Esophagus squamous epithelium (tissue), 5 donors: ENCODE results near the gene IL1R2. TPM values are rescaled to one million over a fixed set of nuclear protein-coding genes. Genes with fewer than 3 reads are reported as not detected.

Experiments used
- DNase-seq: peaks from one replicate; lab custom pipeline; 2025; lab: John Stamatoyannopoulos, UW
- H3K27ac ChIP-seq, 4 donors: fragments of 200-600 bp; sonication (generic); one replicate each; pipeline ENCODE4 v1.5.1; 2016 to 2019; ENCODE audit warnings: mild to moderate bottlenecking in 1 of 4
- H3K27me3 ChIP-seq, 4 donors: fragments of 200-600 bp; sonication (generic); 1 replicate in 3 of 4; 2 replicates in 1 of 4; pipeline versions ENCODE4 v1.5.1 to v1.6.0; 2017 to 2021; ENCODE audit warnings: antibody characterized with exemption in 1 of 4
- H3K36me3 ChIP-seq, 3 donors: fragments of 200-600 bp; sonication (generic); one replicate each; pipeline ENCODE4 v1.5.1; 2016 to 2019
- H3K4me1 ChIP-seq, 3 donors: fragments of 200-600 bp; sonication (generic); one replicate each; pipeline ENCODE4 v1.5.1; 2017 to 2019
- H3K4me3 ChIP-seq, 4 donors: fragments of 200-600 bp; sonication (generic); 1 replicate in 3 of 4; 2 replicates in 1 of 4; pipeline ENCODE4 v1.5.1; 2016 to 2019; ENCODE audit warnings: mild to moderate bottlenecking in 2 of 4, moderate library complexity in 1 of 4
- H3K9me3 ChIP-seq, 3 donors: fragments of 200-600 bp; sonication (generic); one replicate each; pipeline ENCODE4 v1.5.1; 2016 to 2019
- CTCF ChIP-seq, 6 experiments: fragments of 450-650 bp in 4 of 6; fragments of 200-600 bp in 2 of 6; sonication (generic) in 2 of 6; IDR thresholded peaks; one replicate each; pipeline ENCODE4 v1.5.1; 2016 to 2019; ENCODE audit warnings: antibody characterized with exemption in 6 of 6, mild to moderate bottlenecking in 4 of 6, moderate library complexity in 4 of 6
- POLR2A ChIP-seq, 4 donors: fragments of 450-650 bp; IDR thresholded peaks; one replicate each; pipeline ENCODE4 v1.6.1; 2017; ENCODE audit warnings: antibody characterized with exemption in 4 of 4, mild to moderate bottlenecking in 4 of 4, moderate library complexity in 3 of 4
- WGBS, 2 donors: methylation state at CpG; one replicate each; pipeline ENCODE4 v1.1.5; 2018; 5-methylcytosine and 5-hydroxymethylcytosine counted together
- intact Hi-C: fragments of 100-400 bp; cut with DNase I; formaldehyde crosslinking; loops from one replicate; pipeline ENCODE4 v1.15.0; 2022
- total RNA-seq, 4 donors: library from RNA; depleted of rRNA; stranded (reverse); fragments of >200 nt; gene quantifications; one replicate each; pipeline ENCODE4 v1.1.0, GENCODE V29; 2016
- donor health status: DM: yes; HTN: yes; CAD: no.

Gene IL1R2
- total RNA-seq, 4 donors from 2014 or later, result 24.1 to 182 (median 78.0) TPM

DNA sequence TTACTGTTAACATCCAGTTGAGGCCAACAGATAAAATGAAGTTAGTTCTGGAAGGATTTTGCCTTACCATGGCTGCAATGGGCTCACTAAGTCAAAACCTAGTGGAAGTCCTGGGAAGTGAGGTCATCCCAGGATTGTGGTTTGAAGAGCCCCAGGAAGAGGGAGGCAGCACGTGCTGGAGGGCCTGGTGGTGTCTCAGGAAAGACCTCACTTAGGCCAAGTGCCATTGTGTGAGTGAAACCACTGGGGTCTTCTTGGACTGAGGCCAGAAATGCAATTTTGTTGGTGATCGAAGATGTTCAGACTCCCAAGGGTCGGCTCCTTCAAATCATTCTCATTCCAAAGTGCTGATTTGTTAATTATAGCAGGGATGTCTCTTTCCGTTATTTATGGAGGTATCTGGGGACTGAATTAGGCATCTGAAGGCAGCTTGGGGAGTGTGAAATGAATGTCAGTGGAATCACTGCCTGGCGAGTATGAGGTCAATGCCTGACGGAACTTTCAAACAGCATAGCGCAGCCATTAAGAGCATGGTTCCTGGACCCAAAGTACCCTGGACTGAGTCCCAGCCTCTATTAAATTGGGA, 60.0 kb downstream of the IL1R2 start:
- H3K27ac ChIP-seq, result peak overlapping the region; percentile 55 to 83 (median 77)
- no peaks in the 10 kb centered on the region for H3K9me3 ChIP-seq
- no peak overlapping the region for H3K4me3 ChIP-seq
- no peak for DNase-seq
- TF ChIP-seq POLR2A (IDR thresholded peaks at IDR 0.05) (no peak), CTCF (IDR thresholded peaks at IDR 0.05) (no peak)
- intact Hi-C loops, result no loop called here
- no peaks in the 10 kb centered on the region for H3K36me3 ChIP-seq
- H3K4me1 ChIP-seq, result peaks cover 15 to 75% (median 45%) of the 10 kb centered on the region in 3 donors
- 70 to 72% methylated on average over 5 to 7 of the region's 7 CpGs for WGBS, 2 donors
- no peaks in the 10 kb centered on the region for H3K27me3 ChIP-seq

- no peaks in the 10 kb centered on the region for H3K36me3 ChIP-seq
- TF ChIP-seq POLR2A (IDR thresholded peaks at IDR 0.05) (no peak), CTCF (IDR thresholded peaks at IDR 0.05) (no peak)
- no peaks in the 10 kb centered on the region for H3K9me3 ChIP-seq
- no peak for DNase-seq
- no peaks in the 10 kb centered on the region for H3K27me3 ChIP-seq
- H3K4me3 ChIP-seq, result no peak overlapping the region
- H3K4me1 ChIP-seq, result peaks cover 15 to 76% (median 43%) of the 10 kb centered on the region in 3 donors
- intact Hi-C loops, result no loop called here
- H3K27ac ChIP-seq, result peak overlapping the region; percentile 52 to 83 (median 77)
- WGBS, 2 donors, result 41 to 43% methylated on average over 4 of the region's 4 CpGs
Measured at GRCh38 chr2:102052365-102052764, 60.6 kb downstream of the IL1R2 start.

DNA sequence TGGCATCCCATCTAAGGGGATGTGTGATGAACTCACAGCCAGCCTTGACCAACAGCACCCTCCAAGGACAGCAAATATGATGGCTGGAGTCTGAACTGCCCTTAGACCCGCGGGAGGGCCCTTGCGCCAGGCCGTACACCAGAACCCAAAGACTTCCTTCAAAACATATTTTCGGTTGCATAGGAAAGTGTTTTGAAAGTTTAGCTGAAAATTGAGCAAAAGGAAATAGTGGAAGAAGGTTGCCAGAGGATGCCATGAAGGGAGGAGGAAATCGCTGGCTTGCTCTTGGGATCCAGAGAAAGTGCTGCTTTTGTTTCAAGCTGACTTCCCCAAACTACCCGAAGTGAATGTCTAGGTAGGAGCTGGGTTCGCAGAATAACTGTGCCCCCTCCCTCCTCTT, 61.3 kb downstream of the IL1R2 start:
- DNase-seq, result no peak
- Histone ChIP-seq H3K27ac (peak overlapping the region in 3 of 4 donors; percentile 73 to 83 (median 81)), H3K27me3 (no peaks in the 10 kb centered on the region), H3K9me3 (no peaks in the 10 kb centered on the region), H3K4me1 (peaks cover 15 to 77% (median 44%) of the 10 kb centered on the region in 3 donors), H3K4me3 (no peak overlapping the region), H3K36me3 (no peaks in the 10 kb centered on the region)
- TF ChIP-seq POLR2A (IDR thresholded peaks at IDR 0.05), result no peak
- no peak for TF ChIP-seq CTCF (IDR thresholded peaks at IDR 0.05)
- 57 to 63% methylated on average over 5 to 8 of the region's 8 CpGs for WGBS, 2 donors
- intact Hi-C loops, result no loop called here

DNA sequence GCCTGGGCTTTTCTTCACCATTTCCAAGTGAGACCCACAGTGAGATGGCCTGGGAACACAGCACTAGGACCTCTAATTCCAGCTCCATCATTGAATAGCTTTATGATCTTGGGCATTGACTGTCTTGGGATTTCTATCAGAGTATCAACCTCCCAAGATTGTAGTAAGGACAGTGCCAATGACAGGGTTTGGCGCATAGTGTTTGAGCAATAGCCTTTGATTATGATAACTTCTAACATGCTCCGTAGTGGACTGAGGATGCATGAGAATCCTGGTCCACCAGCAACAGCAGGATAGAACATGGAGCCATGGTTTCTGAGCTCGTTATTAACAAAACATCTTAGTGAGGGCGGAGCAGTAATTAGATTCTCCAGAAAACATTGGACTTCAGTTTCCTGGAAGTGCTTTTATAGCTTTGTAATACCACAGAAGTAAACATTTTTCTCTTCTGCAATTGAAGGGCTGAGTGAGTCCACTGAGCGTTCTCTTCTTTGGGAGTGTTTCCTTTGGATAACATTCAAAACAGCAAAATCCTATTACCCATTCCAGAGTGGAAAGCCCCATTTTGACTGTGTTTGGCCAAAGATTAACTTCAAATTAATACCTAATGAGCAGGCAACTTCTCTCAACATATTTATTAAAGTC, 63.7 kb downstream of the IL1R2 start:
- no peak for DNase-seq
- Histone ChIP-seq H3K27ac (peak overlapping the region; percentile 5 to 93 (median 65)), H3K9me3 (no peaks in the 10 kb centered on the region), H3K27me3 (no peaks in the 10 kb centered on the region), H3K4me3 (no peak overlapping the region), H3K36me3 (no peaks in the 10 kb centered on the region), H3K4me1 (peaks cover 9 to 74% (median 33%) of the 10 kb centered on the region in 3 donors)
- no peak for TF ChIP-seq CTCF (IDR thresholded peaks at IDR 0.05)
- TF ChIP-seq POLR2A (IDR thresholded peaks at IDR 0.05), result no peak
- intact Hi-C loops, result no loop called here
- 55 to 58% methylated on average over 5 of the region's 5 CpGs for WGBS, 2 donors

DNA sequence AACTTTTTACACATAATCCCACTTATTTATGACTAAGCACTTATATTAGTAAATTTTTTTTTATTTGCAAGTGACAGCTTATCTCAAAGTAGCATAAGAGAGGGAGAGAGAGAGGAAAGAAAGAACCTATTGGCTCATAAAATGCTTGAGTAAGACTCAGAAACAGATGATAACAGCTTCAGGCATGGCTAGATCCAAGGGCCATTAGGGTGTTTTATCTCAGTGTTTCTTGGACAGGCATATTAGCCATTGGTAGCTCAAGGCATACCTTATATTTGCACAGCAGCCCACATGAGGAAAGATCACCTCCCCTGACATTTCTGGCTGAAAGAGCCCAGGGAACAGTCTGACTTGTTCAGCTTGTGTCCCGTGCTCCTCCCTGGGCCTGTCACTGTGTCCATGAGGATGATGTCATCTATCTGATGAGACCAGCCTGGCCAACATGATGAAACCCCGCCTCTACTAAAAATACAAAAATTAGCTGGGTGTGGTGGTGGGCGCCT, 64.4 kb downstream of the IL1R2 start:
- H3K27me3 ChIP-seq, result no peaks in the 10 kb centered on the region
- peaks cover 2 to 74% (median 30%) of the 10 kb centered on the region in 3 donors for H3K4me1 ChIP-seq
- no peak for TF ChIP-seq CTCF (IDR thresholded peaks at IDR 0.05)
- no peak for TF ChIP-seq POLR2A (IDR thresholded peaks at IDR 0.05)

More for the DNA sequence above, 64.4 kb downstream of the IL1R2 start:
- no peak for DNase-seq
- no peaks in the 10 kb centered on the region for H3K9me3 ChIP-seq
- no peaks in the 10 kb centered on the region for H3K36me3 ChIP-seq
- intact Hi-C loops, result no loop called here
- WGBS, 2 donors, result 71 to 92% methylated on average over 1 to 2 of the region's 3 CpGs
- no peak overlapping the region for H3K4me3 ChIP-seq
- peak overlapping the region; percentile 5 to 93 (median 68) for H3K27ac ChIP-seq
